ENCODE data around the gene IRX4. TPM values are rescaled to one million over a fixed set of nuclear protein-coding genes. Genes with fewer than 3 reads are reported as not detected.

The IRX4 gene
- total and polyA plus RNA-seq, 2 donors (not counting 3 experiments of a cell fraction or from before 2014, with no cell fraction given): not detected

GRCh38 chr5:1890296-1890695 lies 7.6 kb upstream of the IRX4 start:
- H3K9ac ChIP-seq (replicated peaks; ENCODE audit: extremely low read depth, insufficient read depth, low read length): no peak overlapping the region
- no peak overlapping the region for H3K4me3 ChIP-seq (replicated peaks in 1 of 3; ENCODE audit: insufficient read depth in 1 of 3, low read depth in 1 of 3, low read length in 3 of 3)
- H3K79me2 ChIP-seq (ENCODE audit: control insufficient read depth, insufficient read depth, low read length): no peaks in the 10 kb centered on the region
- DNase-seq (ENCODE audit: low read depth, low spot score): no peak
- H3K4me2 ChIP-seq (ENCODE audit: insufficient read depth, low read length): no peak overlapping the region
- H4K20me1 ChIP-seq (replicated peaks; ENCODE audit: control insufficient read depth, extremely low read depth, insufficient read depth, low read length): no peaks in the 10 kb centered on the region
- BruUV-seq (replicated peaks): no TSS peak
- ChIA-PET POLR2A (no interaction called here), CTCF (no interaction called here)
- H3K27me3 ChIP-seq (ENCODE audit: control insufficient read depth in 2 of 2, insufficient read depth in 2 of 2, low read length in 2 of 2): peaks cover 26 to 30% of the 10 kb centered on the region in 2 experiments
- dilution Hi-C loops (cut with MboI; ENCODE audit: extremely low pct_ligation_motif_present, low sequenced_read_pairs): no loop called here
- no peaks in the 10 kb centered on the region for H3K4me1 ChIP-seq (ENCODE audit: control insufficient read depth, extremely low read depth, insufficient read depth, low read length)
- FAIRE-seq: no peak
- TF ChIP-seq POLR2AphosphoS5 (IDR thresholded peaks at IDR 0.05; ENCODE audit: insufficient read depth, low read depth, low read length) (no peak), JUN (IDR thresholded peaks at IDR 0.05; ENCODE audit: borderline replicate concordance, insufficient read depth, insufficient read length, low read depth) (no peak), CTCF (IDR thresholded peaks at IDR 0.05; ENCODE audit: extremely low read depth in 1 of 2, insufficient read depth in 1 of 2, low read depth in 1 of 2, low read length in 2 of 2) (no peak), MYC (IDR thresholded peaks at IDR 0.05; ENCODE audit: low read depth, low read length) (no peak), POLR2A (IDR thresholded peaks at IDR 0.05; ENCODE audit: low read depth, low read length) (no peak), MAX (IDR thresholded peaks at IDR 0.05; ENCODE audit: insufficient read depth, insufficient read length) (no peak), EZH2 (IDR thresholded peaks at IDR 0.05; ENCODE audit: borderline replicate concordance, low read depth, low read length, severe bottlenecking) (no peak), GATA2 (IDR thresholded peaks at IDR 0.05; ENCODE audit: insufficient read depth, insufficient read length, low read depth, low read length) (no peak), FOS (IDR thresholded peaks at IDR 0.05; ENCODE audit: borderline replicate concordance, insufficient read depth, low read length) (no peak)
- H3K9me1 ChIP-seq (replicated peaks; ENCODE audit: control insufficient read depth, extremely low read depth, insufficient read depth, low read length): no peaks in the 10 kb centered on the region
- H3K27ac ChIP-seq (ENCODE audit: insufficient read depth, low read depth, low read length): no peak overlapping the region
- intact Hi-C loops (cut with micrococcal nuclease): no loop called here
- H3K9me3 ChIP-seq (replicated peaks; ENCODE audit: control insufficient read depth, insufficient read depth, low read length): no peaks in the 10 kb centered on the region
- no peaks in the 10 kb centered on the region for H3K36me3 ChIP-seq (ENCODE audit: control insufficient read depth in 2 of 2, extremely low read depth in 1 of 2, insufficient read depth in 2 of 2, low read length in 2 of 2)
- no peak overlapping the region for H2AFZ ChIP-seq (ENCODE audit: low read depth, low read length)
